ENCODE data around the gene STUM.

STUM gene

DNA sequence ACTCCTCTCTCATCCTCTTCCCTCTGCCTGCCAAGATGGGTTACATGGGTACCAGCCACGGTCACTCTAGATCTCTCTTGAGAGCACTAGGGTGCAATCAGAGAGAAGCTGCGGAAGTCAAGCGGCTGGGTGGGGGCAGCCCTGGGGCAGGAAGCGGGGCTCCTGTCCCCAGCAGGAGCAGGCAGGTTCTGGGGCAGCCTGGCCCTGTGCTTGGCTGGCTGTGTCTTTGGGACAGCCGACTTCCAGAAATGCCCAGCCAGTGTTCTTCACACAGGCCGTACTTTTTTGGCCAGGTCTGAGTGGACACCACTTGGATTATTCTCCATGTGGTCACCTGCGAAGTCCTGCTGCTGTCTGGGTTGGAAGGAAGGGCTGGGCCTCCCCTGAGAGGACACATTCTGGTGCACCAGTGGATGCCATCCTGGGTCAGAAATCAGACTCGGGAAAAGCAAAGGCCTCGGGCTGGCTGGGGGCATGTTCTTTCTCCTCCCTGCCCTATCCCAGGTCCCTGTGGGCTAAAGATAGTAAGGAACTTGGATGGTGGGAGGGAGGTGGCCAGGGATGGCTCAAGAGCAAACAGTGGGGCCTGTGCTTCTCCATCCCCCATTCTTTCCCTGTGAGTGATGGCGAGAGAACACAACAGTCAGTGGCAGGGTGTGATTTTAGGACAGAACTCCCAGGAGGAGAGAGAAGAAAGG lies 96.9 kb downstream of the STUM start:
- TF ChIP-seq, protein P1, sequence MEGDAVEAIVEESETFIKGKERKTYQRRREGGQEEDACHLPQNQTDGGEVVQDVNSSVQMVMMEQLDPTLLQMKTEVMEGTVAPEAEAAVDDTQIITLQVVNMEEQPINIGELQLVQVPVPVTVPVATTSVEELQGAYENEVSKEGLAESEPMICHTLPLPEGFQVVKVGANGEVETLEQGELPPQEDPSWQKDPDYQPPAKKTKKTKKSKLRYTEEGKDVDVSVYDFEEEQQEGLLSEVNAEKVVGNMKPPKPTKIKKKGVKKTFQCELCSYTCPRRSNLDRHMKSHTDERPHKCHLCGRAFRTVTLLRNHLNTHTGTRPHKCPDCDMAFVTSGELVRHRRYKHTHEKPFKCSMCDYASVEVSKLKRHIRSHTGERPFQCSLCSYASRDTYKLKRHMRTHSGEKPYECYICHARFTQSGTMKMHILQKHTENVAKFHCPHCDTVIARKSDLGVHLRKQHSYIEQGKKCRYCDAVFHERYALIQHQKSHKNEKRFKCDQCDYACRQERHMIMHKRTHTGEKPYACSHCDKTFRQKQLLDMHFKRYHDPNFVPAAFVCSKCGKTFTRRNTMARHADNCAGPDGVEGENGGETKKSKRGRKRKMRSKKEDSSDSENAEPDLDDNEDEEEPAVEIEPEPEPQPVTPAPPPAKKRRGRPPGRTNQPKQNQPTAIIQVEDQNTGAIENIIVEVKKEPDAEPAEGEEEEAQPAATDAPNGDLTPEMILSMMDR (IDR thresholded peaks at IDR 0.05; ENCODE audit: insufficient read depth, low read depth, low read length, missing control alignments) = no peak
- DNase-seq (ENCODE audit: low read depth) = no peak
- H3K4me3 ChIP-seq (ENCODE audit: low read depth, low read length) = no peak overlapping the region

DNA sequence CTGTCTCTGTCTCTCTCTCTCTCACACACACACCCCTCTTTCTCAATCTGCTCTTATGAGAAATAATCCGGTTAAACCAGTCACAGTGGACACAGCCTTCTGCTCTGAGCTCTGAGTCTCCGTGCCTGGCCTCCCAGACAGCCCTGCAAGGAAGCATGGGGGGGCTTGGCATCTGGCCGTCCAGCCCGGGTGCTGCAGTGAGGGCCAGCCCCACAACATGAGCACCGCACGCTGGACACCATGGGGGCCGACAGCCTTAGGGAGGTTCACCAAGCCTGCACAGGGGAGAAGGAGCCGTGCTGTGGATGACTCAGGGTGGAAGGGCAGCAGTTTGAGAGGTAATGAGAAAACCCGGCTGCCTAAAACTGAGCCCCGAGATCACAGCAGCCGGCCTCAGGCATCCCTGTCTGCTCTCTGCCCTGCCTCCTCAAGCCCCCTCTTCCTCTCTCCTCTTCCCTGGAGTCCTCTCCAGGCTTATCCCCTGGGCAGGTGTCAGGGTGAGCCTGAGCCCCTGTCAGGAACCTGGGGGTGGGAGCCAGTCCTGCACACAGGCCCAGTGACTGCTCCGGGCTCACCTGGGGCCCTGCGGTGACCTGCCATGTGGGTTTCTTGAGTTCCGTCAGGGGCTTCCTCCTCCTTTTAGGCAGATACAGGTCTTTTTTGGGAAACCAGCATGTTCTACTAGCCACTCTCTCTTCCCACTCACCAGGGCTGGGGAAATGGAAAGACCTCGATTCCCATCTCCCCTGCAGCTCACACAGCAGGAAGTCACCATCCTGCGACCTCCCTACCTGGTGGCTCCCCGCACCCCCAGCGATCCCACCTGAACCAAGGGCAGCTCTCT lies 97.7 kb downstream of the STUM start:
- no peak for DNase-seq (ENCODE audit: low read depth)
- TF ChIP-seq, protein P1 (IDR thresholded peaks at IDR 0.05; ENCODE audit: insufficient read depth, low read depth, low read length, missing control alignments) = no peak
- no peak overlapping the region for H3K4me3 ChIP-seq (ENCODE audit: low read depth, low read length)

DNA sequence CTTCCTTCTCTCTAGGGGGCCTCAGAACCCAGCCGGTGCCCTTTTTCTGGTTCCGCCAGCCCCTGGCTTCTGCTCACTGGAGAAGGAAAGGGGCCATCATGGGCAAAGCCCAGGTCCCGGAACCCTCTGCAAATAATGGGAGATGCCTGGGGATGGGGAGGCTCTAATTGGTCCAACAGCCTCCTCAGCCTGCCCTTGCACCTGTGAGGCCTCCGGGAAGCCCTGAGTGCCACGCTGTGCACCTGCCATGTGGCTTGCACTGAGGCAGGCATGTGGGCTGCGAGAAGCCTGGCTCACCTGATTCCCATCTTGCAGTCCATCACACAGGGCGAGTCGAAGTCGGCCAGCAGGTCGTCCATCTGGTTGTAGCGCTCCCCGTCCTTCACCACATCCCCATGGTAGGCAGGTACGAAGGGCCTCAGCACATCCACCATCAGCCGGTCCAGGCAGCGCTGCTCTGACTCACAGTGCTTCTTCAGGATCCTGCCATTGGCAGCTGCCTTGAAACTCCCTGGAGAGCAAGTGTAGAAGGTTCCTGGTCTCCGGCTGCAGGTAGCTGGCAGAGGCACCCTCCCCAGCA lies 98.4 kb downstream of the STUM start:
- DNase-seq (ENCODE audit: low read depth) = no peak
- no peak overlapping the region for H3K4me3 ChIP-seq (ENCODE audit: low read depth, low read length)
- TF ChIP-seq, protein P1 (IDR thresholded peaks at IDR 0.05; ENCODE audit: insufficient read depth, low read depth, low read length, missing control alignments) = no peak

DNA sequence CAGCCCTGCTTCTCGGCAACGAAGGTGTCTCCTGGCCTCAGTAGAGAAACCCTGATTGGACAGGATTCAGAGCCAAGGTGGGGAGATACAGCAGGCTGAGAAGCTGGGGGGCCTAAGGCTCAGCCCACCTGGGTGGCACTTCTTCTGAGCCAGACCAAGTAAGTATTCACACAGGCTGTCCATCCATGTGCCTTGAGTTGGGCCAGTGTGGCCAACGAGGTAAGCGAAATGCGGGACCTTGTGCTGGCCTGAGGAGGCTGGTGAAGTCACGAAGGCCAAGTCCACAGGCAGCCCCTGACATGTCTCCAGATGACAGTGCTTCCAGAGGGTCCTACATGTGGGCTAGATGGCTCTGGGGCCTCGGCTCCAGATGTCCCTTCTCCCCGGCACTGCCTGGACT lies 99.2 kb downstream of the STUM start:
- DNase-seq (ENCODE audit: low read depth) = no peak
- TF ChIP-seq, protein P1 (IDR thresholded peaks at IDR 0.05; ENCODE audit: insufficient read depth, low read depth, low read length, missing control alignments) = no peak
- H3K4me3 ChIP-seq (ENCODE audit: low read depth, low read length) = no peak overlapping the region

DNA sequence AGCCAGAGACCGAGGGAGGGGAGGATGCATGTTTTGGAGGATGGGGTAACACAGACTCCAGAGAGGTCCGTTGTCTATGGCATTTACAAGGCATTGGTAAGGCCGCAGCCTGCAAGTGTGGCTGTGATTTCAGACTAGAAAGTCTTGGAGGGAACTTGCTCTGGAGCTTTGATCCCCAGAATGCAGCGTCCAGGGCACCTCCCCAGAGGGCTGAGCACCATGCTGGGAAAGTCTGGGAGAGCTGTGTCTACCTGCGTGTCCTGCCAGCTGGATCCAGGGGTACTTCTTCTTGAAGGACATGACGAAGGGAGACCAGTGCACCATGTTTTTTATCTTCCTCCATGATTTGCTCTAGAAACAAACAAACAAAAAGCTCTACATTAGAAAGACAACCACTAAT lies 99.9 kb downstream of the STUM start:
- no peak overlapping the region for H3K4me3 ChIP-seq (ENCODE audit: low read depth, low read length)
- TF ChIP-seq, protein P1 (IDR thresholded peaks at IDR 0.05; ENCODE audit: insufficient read depth, low read depth, low read length, missing control alignments) = no peak
- no peak for DNase-seq (ENCODE audit: low read depth)

DNA sequence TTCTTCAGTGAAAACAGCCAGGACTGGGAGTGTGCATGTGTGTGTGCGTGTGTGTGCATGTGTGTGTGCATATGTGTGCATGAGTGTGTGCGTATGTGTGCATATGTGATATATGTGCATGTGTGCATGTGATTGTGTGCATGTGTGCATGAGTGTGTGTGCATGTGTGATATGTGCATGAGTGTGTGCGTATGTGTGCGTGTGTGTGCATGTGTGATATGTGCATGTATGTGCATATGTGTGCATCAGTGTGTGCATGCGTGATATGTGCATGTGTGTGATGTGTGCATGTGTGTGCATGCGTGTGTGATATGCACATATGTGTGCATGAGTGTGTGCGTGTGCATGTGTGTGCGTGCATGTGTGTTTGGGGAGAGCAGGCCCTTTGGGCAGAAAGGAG lies 100.7 kb downstream of the STUM start:
- TF ChIP-seq, protein P1 (IDR thresholded peaks at IDR 0.05; ENCODE audit: insufficient read depth, low read depth, low read length, missing control alignments) = no peak
- no peak for DNase-seq (ENCODE audit: low read depth)
- H3K4me3 ChIP-seq (ENCODE audit: low read depth, low read length) = no peak overlapping the region

Measured in GM12865 (cell line).